SK-N-SH treated with all-trans-retinoic acid at 6 μM for 48 hours (cell line): Measurements from ENCODE around the gene FNDC3A.

Source experiments
- ATAC-seq: fragments of 200-7000 bp; cut with Tn5 transposase; 3 replicates; pipeline ENCODE4 v1.9.1; 2020; ENCODE audit warnings: mild to moderate bottlenecking, moderate library complexity
- ARNTL ChIP-seq: fragments of 450-650 bp; formaldehyde crosslinking; IDR thresholded peaks from 2 replicates; pipeline ENCODE4 v1.5.0; 2020; ENCODE audit warnings: low read depth, mild to moderate bottlenecking, moderate library complexity, borderline replicate concordance
- BACH2 ChIP-seq: fragments of 250-450 bp; sonication (Bioruptor Pico); IDR thresholded peaks from 2 replicates; pipeline ENCODE4 v1.9.0; 2021; ENCODE audit warnings: mild to moderate bottlenecking, borderline replicate concordance
- ESRRG ChIP-seq: fragments of 250-450 bp; sonication (Bioruptor Pico); IDR thresholded peaks from 2 replicates; pipeline ENCODE4 v1.6.1; 2021; ENCODE audit warnings: mild to moderate bottlenecking
- GLIS3 ChIP-seq: fragments of 250-450 bp; sonication (Bioruptor Pico); IDR thresholded peaks from 2 replicates; pipeline ENCODE4 v1.5.0; 2020; ENCODE audit warnings: mild to moderate bottlenecking, moderate library complexity
- OSR1 ChIP-seq: fragments of 250-450 bp; sonication (Bioruptor Pico); IDR thresholded peaks from 2 replicates; pipeline ENCODE4 v1.8.0; 2022; ENCODE audit warnings: moderate library complexity, mild to moderate bottlenecking, inconsistent platforms
- RARB ChIP-seq: fragments of 250-450 bp; sonication (Bioruptor Pico); IDR thresholded peaks from 2 replicates; pipeline ENCODE4 v1.8.0; 2021; ENCODE audit warnings: mild to moderate bottlenecking, moderate library complexity
- SNAI2 ChIP-seq: fragments of 250-450 bp; sonication (Bioruptor Pico); IDR thresholded peaks from 2 replicates; pipeline ENCODE4 v1.5.0; 2020; ENCODE audit warnings: mild to moderate bottlenecking, moderate library complexity
- TOX ChIP-seq: fragments of 250-450 bp; sonication (Bioruptor Pico); IDR thresholded peaks from 2 replicates; pipeline ENCODE4 v1.8.0; 2021; ENCODE audit warnings: mild to moderate bottlenecking, moderate library complexity, borderline replicate concordance
- ZC3H10 ChIP-seq: fragments of 250-450 bp; sonication (Bioruptor Pico); IDR thresholded peaks from 2 replicates; pipeline ENCODE4 v1.5.1; 2021; ENCODE audit warnings: mild to moderate bottlenecking, moderate library complexity
- ZFP3 ChIP-seq: fragments of 250-450 bp; sonication (Bioruptor Pico); IDR thresholded peaks from 2 replicates; pipeline ENCODE4 v1.5.0; 2020; ENCODE audit warnings: mild to moderate bottlenecking, moderate library complexity
- ZFP30 ChIP-seq: fragments of 450-650 bp; formaldehyde crosslinking; IDR thresholded peaks from 2 replicates; pipeline ENCODE4 v1.5.0; 2022; ENCODE audit warnings: mild to moderate bottlenecking, moderate library complexity
- ZNF565 ChIP-seq: fragments of 450-650 bp; formaldehyde crosslinking; conservative IDR thresholded peaks from 2 replicates; pipeline ENCODE4 v1.5.0; 2020; ENCODE audit warnings: low read depth, mild to moderate bottlenecking, moderate library complexity
- ZNF70 ChIP-seq: fragments of 450-650 bp; formaldehyde crosslinking; IDR thresholded peaks from 2 replicates; pipeline ENCODE4 v1.5.0; 2020; ENCODE audit warnings: mild to moderate bottlenecking, moderate library complexity
- TF ChIP-seq, protein P1 (sequence below): fragments of 250-450 bp; sonication (Bioruptor Pico); IDR thresholded peaks from 2 replicates; pipeline ENCODE4 v1.5.1; 2021; ENCODE audit warnings: mild to moderate bottlenecking, moderate library complexity
- TF ChIP-seq, protein P2 (sequence below): fragments of 250-450 bp; sonication (Bioruptor Pico); IDR thresholded peaks from 2 replicates; pipeline ENCODE4 v1.5.0; 2020; ENCODE audit warnings: mild to moderate bottlenecking, moderate library complexity
- TF ChIP-seq, protein P3 (sequence below): fragments of 250-450 bp; sonication (Bioruptor Pico); IDR thresholded peaks from 2 replicates; pipeline ENCODE4 v1.8.0; 2021; ENCODE audit warnings: low read depth, mild to moderate bottlenecking, moderate library complexity, borderline replicate concordance
- TF ChIP-seq, protein P4 (sequence below): fragments of 250-450 bp; sonication (Bioruptor Pico); IDR thresholded peaks from 2 replicates; pipeline ENCODE4 v1.8.0; 2020; ENCODE audit warnings: mild to moderate bottlenecking, moderate library complexity, borderline replicate concordance
- TF ChIP-seq, protein P5 (sequence below): fragments of 250-450 bp; sonication (Bioruptor Pico); IDR thresholded peaks from 2 replicates; pipeline ENCODE4 v1.5.1; 2020; ENCODE audit warnings: low read depth, mild to moderate bottlenecking, moderate library complexity

FNDC3A gene

DNA sequence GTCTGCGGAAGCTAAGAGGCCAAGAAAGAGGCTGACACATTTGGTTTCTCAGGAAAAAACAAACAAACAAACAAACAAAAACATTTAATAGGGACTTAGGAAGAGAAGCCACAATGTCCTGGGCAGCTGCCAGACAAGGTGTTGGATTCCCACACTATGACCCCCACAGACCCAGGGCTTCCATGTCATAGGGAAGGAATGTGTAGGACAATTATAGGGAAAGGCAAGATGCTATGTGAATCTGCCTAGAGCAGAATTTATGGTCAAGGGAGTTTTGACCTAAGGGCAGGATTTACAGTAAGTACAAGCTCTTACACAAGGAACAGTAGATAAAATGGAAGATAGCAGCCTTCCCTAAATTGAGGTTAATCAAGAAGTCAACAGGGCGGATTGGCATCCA, 262.9 kb downstream of the FNDC3A start:
- TF ChIP-seq, protein P1, sequence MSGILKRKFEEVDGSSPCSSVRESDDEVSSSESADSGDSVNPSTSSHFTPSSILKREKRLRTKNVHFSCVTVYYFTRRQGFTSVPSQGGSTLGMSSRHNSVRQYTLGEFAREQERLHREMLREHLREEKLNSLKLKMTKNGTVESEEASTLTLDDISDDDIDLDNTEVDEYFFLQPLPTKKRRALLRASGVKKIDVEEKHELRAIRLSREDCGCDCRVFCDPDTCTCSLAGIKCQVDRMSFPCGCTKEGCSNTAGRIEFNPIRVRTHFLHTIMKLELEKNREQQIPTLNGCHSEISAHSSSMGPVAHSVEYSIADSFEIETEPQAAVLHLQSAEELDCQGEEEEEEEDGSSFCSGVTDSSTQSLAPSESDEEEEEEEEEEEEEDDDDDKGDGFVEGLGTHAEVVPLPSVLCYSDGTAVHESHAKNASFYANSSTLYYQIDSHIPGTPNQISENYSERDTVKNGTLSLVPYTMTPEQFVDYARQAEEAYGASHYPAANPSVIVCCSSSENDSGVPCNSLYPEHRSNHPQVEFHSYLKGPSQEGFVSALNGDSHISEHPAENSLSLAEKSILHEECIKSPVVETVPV (CRISPR knock-in tag): no peak
- no peak for TF ChIP-seq ESRRG (CRISPR knock-in tag)
- TF ChIP-seq, protein P2, sequence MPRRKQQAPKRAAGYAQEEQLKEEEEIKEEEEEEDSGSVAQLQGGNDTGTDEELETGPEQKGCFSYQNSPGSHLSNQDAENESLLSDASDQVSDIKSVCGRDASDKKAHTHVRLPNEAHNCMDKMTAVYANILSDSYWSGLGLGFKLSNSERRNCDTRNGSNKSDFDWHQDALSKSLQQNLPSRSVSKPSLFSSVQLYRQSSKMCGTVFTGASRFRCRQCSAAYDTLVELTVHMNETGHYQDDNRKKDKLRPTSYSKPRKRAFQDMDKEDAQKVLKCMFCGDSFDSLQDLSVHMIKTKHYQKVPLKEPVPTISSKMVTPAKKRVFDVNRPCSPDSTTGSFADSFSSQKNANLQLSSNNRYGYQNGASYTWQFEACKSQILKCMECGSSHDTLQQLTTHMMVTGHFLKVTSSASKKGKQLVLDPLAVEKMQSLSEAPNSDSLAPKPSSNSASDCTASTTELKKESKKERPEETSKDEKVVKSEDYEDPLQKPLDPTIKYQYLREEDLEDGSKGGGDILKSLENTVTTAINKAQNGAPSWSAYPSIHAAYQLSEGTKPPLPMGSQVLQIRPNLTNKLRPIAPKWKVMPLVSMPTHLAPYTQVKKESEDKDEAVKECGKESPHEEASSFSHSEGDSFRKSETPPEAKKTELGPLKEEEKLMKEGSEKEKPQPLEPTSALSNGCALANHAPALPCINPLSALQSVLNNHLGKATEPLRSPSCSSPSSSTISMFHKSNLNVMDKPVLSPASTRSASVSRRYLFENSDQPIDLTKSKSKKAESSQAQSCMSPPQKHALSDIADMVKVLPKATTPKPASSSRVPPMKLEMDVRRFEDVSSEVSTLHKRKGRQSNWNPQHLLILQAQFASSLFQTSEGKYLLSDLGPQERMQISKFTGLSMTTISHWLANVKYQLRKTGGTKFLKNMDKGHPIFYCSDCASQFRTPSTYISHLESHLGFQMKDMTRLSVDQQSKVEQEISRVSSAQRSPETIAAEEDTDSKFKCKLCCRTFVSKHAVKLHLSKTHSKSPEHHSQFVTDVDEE: no peak
- TF ChIP-seq, protein P3, sequence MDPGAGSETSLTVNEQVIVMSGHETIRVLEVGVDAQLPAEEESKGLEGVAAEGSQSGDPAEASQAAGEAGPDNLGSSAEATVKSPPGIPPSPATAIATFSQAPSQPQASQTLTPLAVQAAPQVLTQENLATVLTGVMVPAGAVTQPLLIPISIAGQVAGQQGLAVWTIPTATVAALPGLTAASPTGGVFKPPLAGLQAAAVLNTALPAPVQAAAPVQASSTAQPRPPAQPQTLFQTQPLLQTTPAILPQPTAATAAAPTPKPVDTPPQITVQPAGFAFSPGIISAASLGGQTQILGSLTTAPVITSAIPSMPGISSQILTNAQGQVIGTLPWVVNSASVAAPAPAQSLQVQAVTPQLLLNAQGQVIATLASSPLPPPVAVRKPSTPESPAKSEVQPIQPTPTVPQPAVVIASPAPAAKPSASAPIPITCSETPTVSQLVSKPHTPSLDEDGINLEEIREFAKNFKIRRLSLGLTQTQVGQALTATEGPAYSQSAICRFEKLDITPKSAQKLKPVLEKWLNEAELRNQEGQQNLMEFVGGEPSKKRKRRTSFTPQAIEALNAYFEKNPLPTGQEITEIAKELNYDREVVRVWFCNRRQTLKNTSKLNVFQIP (CRISPR knock-in tag): no peak
- no peak for ATAC-seq

DNA sequence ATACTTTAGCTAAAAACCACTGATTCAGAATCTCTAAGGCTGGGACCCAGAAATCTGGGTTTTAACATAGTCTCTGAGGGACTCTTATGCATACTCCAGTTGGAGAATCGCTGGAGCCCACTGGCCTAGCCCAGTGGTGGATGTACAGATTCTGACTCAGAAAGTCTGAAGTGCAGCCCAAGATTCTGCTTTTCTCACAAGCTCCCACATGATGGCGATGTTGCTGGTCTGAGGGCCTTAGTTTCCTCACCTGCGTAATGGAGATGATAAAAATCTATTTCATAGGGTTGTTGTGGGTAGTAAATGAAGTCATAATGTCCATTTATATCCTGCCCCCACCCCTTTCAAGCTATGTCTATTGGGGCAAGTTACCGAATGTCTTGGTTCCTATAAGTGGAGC, 264.3 kb downstream of the FNDC3A start:
- TF ChIP-seq OSR1 (CRISPR knock-in tag) (no peak), RARB (CRISPR knock-in tag) (no peak), BACH2 (CRISPR knock-in tag) (no peak), ZFP30 (CRISPR knock-in tag) (no peak), ZFP3 (CRISPR knock-in tag) (no peak), ARNTL (CRISPR knock-in tag) (no peak), ZC3H10 (CRISPR knock-in tag) (no peak), GLIS3 (CRISPR knock-in tag) (no peak), ZNF565 (no peak)
- TF ChIP-seq, protein P4, sequence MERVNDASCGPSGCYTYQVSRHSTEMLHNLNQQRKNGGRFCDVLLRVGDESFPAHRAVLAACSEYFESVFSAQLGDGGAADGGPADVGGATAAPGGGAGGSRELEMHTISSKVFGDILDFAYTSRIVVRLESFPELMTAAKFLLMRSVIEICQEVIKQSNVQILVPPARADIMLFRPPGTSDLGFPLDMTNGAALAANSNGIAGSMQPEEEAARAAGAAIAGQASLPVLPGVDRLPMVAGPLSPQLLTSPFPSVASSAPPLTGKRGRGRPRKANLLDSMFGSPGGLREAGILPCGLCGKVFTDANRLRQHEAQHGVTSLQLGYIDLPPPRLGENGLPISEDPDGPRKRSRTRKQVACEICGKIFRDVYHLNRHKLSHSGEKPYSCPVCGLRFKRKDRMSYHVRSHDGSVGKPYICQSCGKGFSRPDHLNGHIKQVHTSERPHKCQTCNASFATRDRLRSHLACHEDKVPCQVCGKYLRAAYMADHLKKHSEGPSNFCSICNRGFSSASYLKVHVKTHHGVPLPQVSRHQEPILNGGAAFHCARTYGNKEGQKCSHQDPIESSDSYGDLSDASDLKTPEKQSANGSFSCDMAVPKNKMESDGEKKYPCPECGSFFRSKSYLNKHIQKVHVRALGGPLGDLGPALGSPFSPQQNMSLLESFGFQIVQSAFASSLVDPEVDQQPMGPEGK (CRISPR knock-in tag): no peak
- TF ChIP-seq, protein P3 (CRISPR knock-in tag): no peak
- TF ChIP-seq, protein P1 (CRISPR knock-in tag): no peak
- TF ChIP-seq, protein P5, sequence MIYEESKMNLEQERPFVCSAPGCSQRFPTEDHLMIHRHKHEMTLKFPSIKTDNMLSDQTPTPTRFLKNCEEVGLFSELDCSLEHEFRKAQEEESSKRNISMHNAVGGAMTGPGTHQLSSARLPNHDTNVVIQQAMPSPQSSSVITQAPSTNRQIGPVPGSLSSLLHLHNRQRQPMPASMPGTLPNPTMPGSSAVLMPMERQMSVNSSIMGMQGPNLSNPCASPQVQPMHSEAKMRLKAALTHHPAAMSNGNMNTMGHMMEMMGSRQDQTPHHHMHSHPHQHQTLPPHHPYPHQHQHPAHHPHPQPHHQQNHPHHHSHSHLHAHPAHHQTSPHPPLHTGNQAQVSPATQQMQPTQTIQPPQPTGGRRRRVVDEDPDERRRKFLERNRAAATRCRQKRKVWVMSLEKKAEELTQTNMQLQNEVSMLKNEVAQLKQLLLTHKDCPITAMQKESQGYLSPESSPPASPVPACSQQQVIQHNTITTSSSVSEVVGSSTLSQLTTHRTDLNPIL: no peak
- ATAC-seq: peak; percentile 86

- ATAC-seq: peak; percentile 44; the same call in 2 of the 3 replicates
- TF ChIP-seq ZNF70 (no peak), ESRRG (CRISPR knock-in tag) (no peak), TOX (CRISPR knock-in tag) (no peak), BACH2 (CRISPR knock-in tag) (no peak), ZC3H10 (CRISPR knock-in tag) (no peak), SNAI2 (CRISPR knock-in tag) (no peak), ZFP30 (CRISPR knock-in tag) (no peak)
- TF ChIP-seq, protein P3 (CRISPR knock-in tag): no peak
- TF ChIP-seq, protein P5: no peak
- TF ChIP-seq, protein P4 (CRISPR knock-in tag): no peak
Observed at GRCh38 chr13:49241296-49241695, 265.6 kb downstream of the FNDC3A start.
